Caco-2 (cell line): ENCODE measurements around the gene ZDHHC4. TPM values are rescaled to one million over a fixed set of nuclear protein-coding genes. Genes with fewer than 3 reads are reported as not detected.
A peak's percentile ranks its signal among the peaks of the same experiment; 100 is the strongest.

Experiments
- BruUV-seq: library from RNA; stranded (reverse); fragments of 400-500 nt; replicated peaks from 2 replicates; lab custom pipeline; 2021; lab: Mats Ljungman, UMichigan
- CTCF ChIA-PET: fragments of 300-600 bp; sonication (Branson Sonifier 250); formaldehyde crosslinking; loops from one replicate; lab custom pipeline; 2022; ENCODE audit warnings: antibody characterized with exemption; lab: Charles Lee
- POLR2A ChIA-PET: fragments of 300-600 bp; sonication (Branson Sonifier 250); formaldehyde crosslinking; loops from one replicate; lab custom pipeline; 2022; ENCODE audit warnings: antibody characterized with exemption; lab: Charles Lee
- DNase-seq, 2 experiments: peaks; one replicate each; pipeline versions ENCODE4 v3.0.0 to v3.0.0-alpha.2; 2020 to 2022
- H3K27me3 ChIP-seq: replicated peaks from 2 replicates; pipeline ENCODE4 v1.6.0; 2011; ENCODE audit warnings: low read length; ENCODE audit not compliant: control insufficient read depth, insufficient read depth
- H3K36me3 ChIP-seq: 2 replicates; pipeline ENCODE4 v1.5.1; 2011; ENCODE audit warnings: low read length; ENCODE audit not compliant: control insufficient read depth, insufficient read depth
- H3K4me1 ChIP-seq: fragments of 250-450 bp; sonication (Bioruptor Pico); 2 replicates; pipeline ENCODE4 v1.5.1; 2020; ENCODE audit warnings: mild to moderate bottlenecking
- H3K4me3 ChIP-seq: 2 replicates; pipeline ENCODE4 v1.5.1; 2011; ENCODE audit warnings: low read depth, mild to moderate bottlenecking, control low read depth, low read length
- H3K9me3 ChIP-seq: fragments of 250-450 bp; sonication (Bioruptor Pico); 2 replicates; pipeline ENCODE4 v1.5.1; 2020; ENCODE audit warnings: mild to moderate bottlenecking, moderate library complexity
- H3K27ac Mint-ChIP-seq: one replicate; pipeline ENCODE4 v1.8.0; 2022; ENCODE audit warnings: mixed read lengths; ENCODE audit not compliant: unreplicated experiment
- H3K27me3 Mint-ChIP-seq: one replicate; pipeline ENCODE4 v1.8.0; 2022; ENCODE audit warnings: mixed read lengths; ENCODE audit not compliant: insufficient read depth, unreplicated experiment
- H3K36me3 Mint-ChIP-seq: one replicate; pipeline ENCODE4 v1.8.0; 2022; ENCODE audit warnings: mild to moderate bottlenecking, mixed read lengths; ENCODE audit not compliant: insufficient read depth, unreplicated experiment
- H3K4me1 Mint-ChIP-seq: one replicate; pipeline ENCODE4 v1.8.0; 2022; ENCODE audit warnings: low read depth, mixed read lengths; ENCODE audit not compliant: unreplicated experiment
- H3K4me3 Mint-ChIP-seq: one replicate; pipeline ENCODE4 v1.8.0; 2022; ENCODE audit warnings: mild to moderate bottlenecking, moderate library complexity, mixed read lengths; ENCODE audit not compliant: unreplicated experiment
- H3K9me3 Mint-ChIP-seq: one replicate; pipeline ENCODE4 v1.8.0; 2022; ENCODE audit warnings: mixed read lengths; ENCODE audit not compliant: unreplicated experiment
- intact Hi-C: fragments of 100-400 bp; cut with micrococcal nuclease; formaldehyde crosslinking; loops from one replicate; pipeline ENCODE4 v1.10.0; 2022; ENCODE audit not compliant: unreplicated experiment
- total RNA-seq: library from RNA; stranded (reverse); gene quantifications from 2 replicates; pipeline ENCODE4 v1.2.3, GENCODE V29; 2022
- TF ChIP-seq, protein P1 (sequence below), 2 experiments: fragments of 200-600 bp in 1 of 2; IDR thresholded peaks; 1 replicate in 1 of 2; 2 replicates in 1 of 2; pipeline versions ENCODE4 v1.5.1 to v1.8.0; 2011 to 2022; ENCODE audit warnings: antibody characterized with exemption in 1 of 2, control low read depth in 1 of 2, inconsistent platforms in 1 of 2, low read depth in 1 of 2, low read length in 1 of 2, mild to moderate bottlenecking in 1 of 2, moderate library complexity in 1 of 2; ENCODE audit not compliant: insufficient read depth in 1 of 2, severe bottlenecking in 1 of 2, unreplicated experiment in 1 of 2

ZDHHC4 gene
- total RNA-seq, 1 experiment from 2014 or later: 78.9 TPM

DNA sequence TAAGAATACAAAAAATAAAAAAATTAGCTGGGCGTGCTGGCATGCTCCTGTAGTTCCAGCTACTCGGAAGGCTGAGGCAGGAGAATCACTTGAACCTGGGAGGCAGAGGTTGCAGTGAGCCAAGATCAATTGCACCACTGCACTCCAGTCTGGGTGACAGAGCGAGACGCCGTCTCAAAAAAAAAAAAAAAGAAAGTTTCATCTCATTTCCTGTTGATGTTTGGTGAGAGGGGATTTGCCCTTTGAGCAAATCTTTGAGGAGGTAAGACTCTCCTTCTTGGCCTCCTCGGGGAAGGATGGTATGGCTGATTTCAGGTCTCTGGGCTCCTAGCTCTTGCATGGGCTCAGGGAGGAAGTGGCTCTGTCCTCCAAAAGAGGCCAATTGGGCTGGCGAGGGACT lies 22.4 kb upstream of the ZDHHC4 start:
- Mint-ChIP-seq H3K9me3 (no peaks in the 10 kb centered on the region), H3K4me1 (no peaks in the 10 kb centered on the region), H3K36me3 (no peaks in the 10 kb centered on the region), H3K27me3 (peaks cover 2% of the 10 kb centered on the region), H3K4me3 (no peak overlapping the region), H3K27ac (no peak overlapping the region)
- CTCF ChIA-PET: interaction anchor here (1.1 kb wide), 1 partner anchor 39 kb away, joined by 5 read pairs; no protein-coding TSS in a partner anchor
- Histone ChIP-seq H3K4me1 (no peaks in the 10 kb centered on the region), H3K36me3 (no peaks in the 10 kb centered on the region), H3K9me3 (no peaks in the 10 kb centered on the region), H3K27me3 (no peaks in the 10 kb centered on the region), H3K4me3 (no peak overlapping the region)
- intact Hi-C loops: no loop called here
- POLR2A ChIA-PET: no interaction called here
- TF ChIP-seq, protein P1, sequence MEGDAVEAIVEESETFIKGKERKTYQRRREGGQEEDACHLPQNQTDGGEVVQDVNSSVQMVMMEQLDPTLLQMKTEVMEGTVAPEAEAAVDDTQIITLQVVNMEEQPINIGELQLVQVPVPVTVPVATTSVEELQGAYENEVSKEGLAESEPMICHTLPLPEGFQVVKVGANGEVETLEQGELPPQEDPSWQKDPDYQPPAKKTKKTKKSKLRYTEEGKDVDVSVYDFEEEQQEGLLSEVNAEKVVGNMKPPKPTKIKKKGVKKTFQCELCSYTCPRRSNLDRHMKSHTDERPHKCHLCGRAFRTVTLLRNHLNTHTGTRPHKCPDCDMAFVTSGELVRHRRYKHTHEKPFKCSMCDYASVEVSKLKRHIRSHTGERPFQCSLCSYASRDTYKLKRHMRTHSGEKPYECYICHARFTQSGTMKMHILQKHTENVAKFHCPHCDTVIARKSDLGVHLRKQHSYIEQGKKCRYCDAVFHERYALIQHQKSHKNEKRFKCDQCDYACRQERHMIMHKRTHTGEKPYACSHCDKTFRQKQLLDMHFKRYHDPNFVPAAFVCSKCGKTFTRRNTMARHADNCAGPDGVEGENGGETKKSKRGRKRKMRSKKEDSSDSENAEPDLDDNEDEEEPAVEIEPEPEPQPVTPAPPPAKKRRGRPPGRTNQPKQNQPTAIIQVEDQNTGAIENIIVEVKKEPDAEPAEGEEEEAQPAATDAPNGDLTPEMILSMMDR (IDR thresholded peaks at IDR 0.05; ENCODE audit: insufficient read depth in 1 of 2, low read depth in 1 of 2, low read length in 1 of 2, severe bottlenecking in 1 of 2, unreplicated experiment in 1 of 2): no peak
- DNase-seq: no peak
- no TSS peak for BruUV-seq

DNA sequence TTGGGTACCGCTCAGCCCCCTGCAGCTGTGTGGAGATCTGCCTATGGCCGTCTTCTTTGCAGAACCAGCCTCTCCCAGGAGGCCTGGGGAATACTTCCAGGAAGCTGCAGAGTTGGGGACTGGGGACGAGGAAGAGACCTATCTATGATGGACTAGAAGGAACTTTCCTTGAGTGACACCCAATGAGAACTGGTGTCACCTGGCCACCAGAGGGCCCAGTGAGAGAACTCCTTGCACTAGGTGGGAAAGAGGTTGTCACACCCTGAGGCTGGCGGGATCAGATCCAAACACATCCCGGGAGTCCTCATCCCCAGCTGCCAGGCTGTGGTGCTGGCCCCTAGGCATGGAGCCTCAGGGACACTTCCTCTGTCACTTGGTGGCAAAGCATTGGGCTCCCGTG lies 21.1 kb upstream of the ZDHHC4 start:
- Mint-ChIP-seq H3K4me3 (no peak overlapping the region), H3K36me3 (no peaks in the 10 kb centered on the region), H3K9me3 (no peaks in the 10 kb centered on the region), H3K4me1 (no peaks in the 10 kb centered on the region), H3K27ac (no peak overlapping the region), H3K27me3 (no peaks in the 10 kb centered on the region)
- TF ChIP-seq, protein P1 (IDR thresholded peaks at IDR 0.05; ENCODE audit: insufficient read depth in 1 of 2, low read depth in 1 of 2, low read length in 1 of 2, severe bottlenecking in 1 of 2, unreplicated experiment in 1 of 2): peak; percentile 50 to 63
- no TSS peak for BruUV-seq
- intact Hi-C loops: no loop called here
- POLR2A ChIA-PET: no interaction called here
- Histone ChIP-seq H3K9me3 (no peaks in the 10 kb centered on the region), H3K27me3 (no peaks in the 10 kb centered on the region), H3K4me1 (no peaks in the 10 kb centered on the region), H3K4me3 (no peak overlapping the region), H3K36me3 (no peaks in the 10 kb centered on the region)
- DNase-seq: peak; percentile 56 to 61
- CTCF ChIA-PET: interaction anchor here (0.6 kb wide), 1 partner anchor 32 kb away, joined by 3 read pairs; no protein-coding TSS in a partner anchor

DNA sequence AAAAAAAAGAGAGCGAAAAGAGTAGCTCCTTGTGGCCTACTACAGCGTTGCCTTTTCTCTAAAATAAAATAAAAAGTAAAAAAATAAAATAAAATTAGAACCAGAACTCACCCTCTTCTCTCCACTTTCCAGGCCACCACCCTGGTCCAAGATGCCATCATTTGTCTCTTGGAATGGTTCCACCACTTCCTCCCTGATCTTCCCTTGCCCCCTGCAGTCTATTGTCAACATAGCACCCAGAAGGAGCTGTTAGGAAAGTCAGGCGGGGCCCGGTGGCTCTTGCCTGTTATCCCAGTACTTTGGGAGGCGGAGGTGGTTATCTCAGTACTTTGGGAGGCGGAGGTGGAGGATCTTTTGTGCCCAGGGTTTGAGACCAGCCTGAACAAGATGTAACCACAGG lies 18.4 kb upstream of the ZDHHC4 start:
- Histone ChIP-seq H3K9me3 (no peaks in the 10 kb centered on the region), H3K4me1 (no peaks in the 10 kb centered on the region), H3K27me3 (no peaks in the 10 kb centered on the region), H3K36me3 (no peaks in the 10 kb centered on the region), H3K4me3 (no peak overlapping the region)
- Mint-ChIP-seq H3K4me1 (no peaks in the 10 kb centered on the region), H3K4me3 (no peak overlapping the region), H3K36me3 (no peaks in the 10 kb centered on the region), H3K9me3 (no peaks in the 10 kb centered on the region), H3K27me3 (no peaks in the 10 kb centered on the region), H3K27ac (no peak overlapping the region)
- ChIA-PET POLR2A (interaction anchor here (0.6 kb wide), 2 partner anchors 10 to 20 kb away, joined by 3 read pairs; no protein-coding TSS in a partner anchor), CTCF (interaction anchor here (0.6 to 1.7 kb wide), 11 partner anchors 12 to 1609 kb away, joined by 3 to 18 read pairs (median 5); partner anchors contain the start of gene INTS15)
- DNase-seq: peak; percentile 73 to 75
- BruUV-seq: no TSS peak
- TF ChIP-seq, protein P1 (IDR thresholded peaks at IDR 0.05; ENCODE audit: insufficient read depth in 1 of 2, low read depth in 1 of 2, low read length in 1 of 2, severe bottlenecking in 1 of 2, unreplicated experiment in 1 of 2): peak; percentile 62 to 72
- intact Hi-C loops: loop anchor here (1.0 kb wide), 1 partner anchor 43 kb away; no protein-coding TSS in a partner anchor
